Stimulated activated naive CD4-positive, alpha-beta T cell treated with Interleukin-2 at 50 U/mL for 16 hours (primary cell): Measurements from ENCODE around the gene LRRC71.

Experiments used
- DNase-seq: peaks from one replicate; lab custom pipeline; 2025; lab: John Stamatoyannopoulos, UW

The LRRC71 gene

GRCh38 chr1:156947127-156947526, 26.7 kb downstream of the LRRC71 start:
- no peak for DNase-seq

GRCh38 chr1:156947818-156948525, 27.5 kb downstream of the LRRC71 start:
- DNase-seq: no peak

GRCh38 chr1:156948708-156949107, 28.3 kb downstream of the LRRC71 start:
- no peak for DNase-seq

- DNase-seq: no peak
Observed at GRCh38 chr1:156949127-156949526, 28.7 kb downstream of the LRRC71 start.

- DNase-seq: no peak
Observed at GRCh38 chr1:156951371-156951770, 30.9 kb downstream of the LRRC71 start.

- no peak for DNase-seq
Observed at GRCh38 chr1:156953571-156953970, 33.1 kb downstream of the LRRC71 start.

- DNase-seq: no peak
Observed at GRCh38 chr1:156956333-156956732, 35.9 kb downstream of the LRRC71 start.

- no peak for DNase-seq
Observed at GRCh38 chr1:156957634-156958033, 37.2 kb downstream of the LRRC71 start.

- DNase-seq: no peak
Observed at GRCh38 chr1:156958247-156958714, 37.8 kb downstream of the LRRC71 start.

- no peak for DNase-seq
Observed at GRCh38 chr1:156959414-156959813, 39.0 kb downstream of the LRRC71 start.

- DNase-seq: no peak
Observed at GRCh38 chr1:156959925-156960324, 39.5 kb downstream of the LRRC71 start.

GRCh38 chr1:156961709-156962108, 41.3 kb downstream of the LRRC71 start:
- DNase-seq: no peak

- no peak for DNase-seq
Observed at GRCh38 chr1:156963621-156964020, 43.2 kb downstream of the LRRC71 start.

- DNase-seq: no peak
Observed at GRCh38 chr1:156964441-156964840, 44.0 kb downstream of the LRRC71 start.

- no peak for DNase-seq
Observed at GRCh38 chr1:156969496-156969895, 49.1 kb downstream of the LRRC71 start.

GRCh38 chr1:156970017-156970416, 49.6 kb downstream of the LRRC71 start:
- no peak for DNase-seq

GRCh38 chr1:156973417-156973816, 53.0 kb downstream of the LRRC71 start:
- no peak for DNase-seq

- DNase-seq: no peak
Observed at GRCh38 chr1:156975084-156975483, 54.7 kb downstream of the LRRC71 start.

- DNase-seq: no peak
Observed at GRCh38 chr1:156980551-156980950, 60.1 kb downstream of the LRRC71 start.
